RWPE1 (cell line): ENCODE data around the gene DUSP7.

Experiments used
- CTCF ChIA-PET: fragments of 350-600 bp; sonication (Branson Sonifier 250); formaldehyde crosslinking; extraction: SDS; loops from one replicate; lab custom pipeline; 2021; lab: Yijun Ruan, JAX
- POLR2A ChIA-PET: fragments of 400-600 bp; formaldehyde crosslinking; extraction: SDS; loops from one replicate; lab custom pipeline; 2020; ENCODE audit warnings: antibody characterized with exemption; ENCODE audit not compliant: low non-redundant PET; lab: Yijun Ruan, JAX
- DNase-seq: peaks from one replicate; pipeline ENCODE4 v3.0.0; 2012; ENCODE audit warnings: low spot score
- H3K27ac ChIP-seq: fragments of 450-650 bp; 2 replicates; pipeline ENCODE4 v1.5.1; 2017
- CTCF ChIP-seq: fragments of 450-650 bp; conservative IDR thresholded peaks from 2 replicates; pipeline ENCODE4 v1.5.1; 2017; ENCODE audit warnings: low read depth, mild to moderate bottlenecking

Gene DUSP7

GRCh38 chr3:52040600-52040999 is 15.8 kb downstream of the DUSP7 start:
- DNase-seq, result no peak
- ChIA-PET CTCF (interaction anchor here (0.6 kb wide), 1 partner anchor 82 kb away, joined by 4 read pairs; no protein-coding TSS in a partner anchor), POLR2A (no interaction called here)
- no peak for TF ChIP-seq CTCF
- peak overlapping the region; percentile 100 for H3K27ac ChIP-seq

GRCh38 chr3:52039846-52040245 is 16.5 kb downstream of the DUSP7 start:
- ChIA-PET POLR2A (no interaction called here), CTCF (no interaction called here)
- no peak for TF ChIP-seq CTCF

GRCh38 chr3:52039426-52039825 is 16.9 kb downstream of the DUSP7 start:
- POLR2A ChIA-PET, result no interaction called here

More at GRCh38 chr3:52039846-52040245, 16.5 kb downstream of the DUSP7 start:
- no peak for DNase-seq
- peak overlapping the region; percentile 100 for H3K27ac ChIP-seq

GRCh38 chr3:52038227-52038626 is 18.1 kb downstream of the DUSP7 start:
- ChIA-PET POLR2A (interaction anchor here (1.1 to 2.0 kb wide), 2 partner anchors 8 to 16 kb away, joined by 3 to 4 read pairs; no protein-coding TSS in a partner anchor), CTCF (interaction anchor here (0.7 to 1.0 kb wide), 2 partner anchors 14 to 332 kb away, joined by 4 to 5 read pairs; no protein-coding TSS in a partner anchor)
- H3K27ac ChIP-seq, result peak overlapping the region; percentile 100
- no peak for TF ChIP-seq CTCF
- DNase-seq, result peak; percentile 47

More at GRCh38 chr3:52039426-52039825, 16.9 kb downstream of the DUSP7 start:
- H3K27ac ChIP-seq, result peak overlapping the region; percentile 100
- TF ChIP-seq CTCF, result no peak
- CTCF ChIA-PET, result interaction anchor here (1.0 kb wide), 1 partner anchor 18 kb away, joined by 3 read pairs; no protein-coding TSS in a partner anchor
- no peak for DNase-seq

- no peak for TF ChIP-seq CTCF
- POLR2A ChIA-PET, result interaction anchor here (0.9 to 2.0 kb wide), 3 partner anchors 9 to 17 kb away, joined by 3 to 4 read pairs (median 3); no protein-coding TSS in a partner anchor
- CTCF ChIA-PET, result interaction anchor here (0.6 to 1.0 kb wide), 3 partner anchors 15 to 35 kb away, joined by 3 to 4 read pairs (median 3); no protein-coding TSS in a partner anchor
- peak overlapping the region; percentile 100 for H3K27ac ChIP-seq
- DNase-seq, result no peak
Observed at GRCh38 chr3:52037291-52037690, 19.1 kb downstream of the DUSP7 start.

GRCh38 chr3:52036829-52037228 is 19.5 kb downstream of the DUSP7 start:
- peak overlapping the region; percentile 100 for H3K27ac ChIP-seq
- POLR2A ChIA-PET, result interaction anchor here (2.0 kb wide), 1 partner anchor 10 kb away, joined by 4 read pairs; no protein-coding TSS in a partner anchor
- CTCF ChIA-PET, result interaction anchor here (0.6 to 0.7 kb wide), 2 partner anchors 17 to 41 kb away, joined by 3 to 4 read pairs; no protein-coding TSS in a partner anchor
- no peak for DNase-seq
- no peak for TF ChIP-seq CTCF
